ENCODE results near the gene RFXANK. TPM values are rescaled to one million over a fixed set of nuclear protein-coding genes. Genes with fewer than 3 reads are reported as not detected.
"Not testable (repeated sequence)": the region's sequence is repeated elsewhere in the genome, so short reads cannot be mapped to it uniquely, and the experiment has no call there.

Gene RFXANK
- total RNA-seq, 2 donors from 2014 or later = 32.8 to 36.6 TPM

GRCh38 chr19:19165396-19165795 lies 26.7 kb upstream of the RFXANK start:
- intact Hi-C loops (cut with DNase I) = loop anchor here in 1 of 2 donors (1.0 kb wide), 1 partner anchor 22 kb away; no protein-coding TSS in a partner anchor
- no peak for DNase-seq (ENCODE audit: low spot score)

GRCh38 chr19:19167612-19168011 lies 24.4 kb upstream of the RFXANK start:
- no peak for DNase-seq (ENCODE audit: low spot score)
- intact Hi-C loops (cut with DNase I) = no loop called here

- intact Hi-C loops (cut with DNase I) = no loop called here
- DNase-seq (ENCODE audit: low spot score) = no peak
Measured at GRCh38 chr19:19169236-19170052, 22.6 kb upstream of the RFXANK start.

GRCh38 chr19:19170053-19170872 lies 21.8 kb upstream of the RFXANK start, which contains the start of gene MEF2B:
TSS of gene MEF2B (minus strand) at chr19:19170263. CDS start at chr19:19150735, 19,528 bp downstream.
- intact Hi-C loops (cut with DNase I) = no loop called here
- peak; percentile 91 for DNase-seq (ENCODE audit: low spot score)

- DNase-seq (ENCODE audit: low spot score) = no peak
- intact Hi-C loops (cut with DNase I) = no loop called here
Measured at GRCh38 chr19:19170873-19171672, 21.0 kb upstream of the RFXANK start.

GRCh38 chr19:19171821-19172532 lies 20.1 kb upstream of the RFXANK start:
- intact Hi-C loops (cut with DNase I) = no loop called here
- DNase-seq (ENCODE audit: low spot score) = no peak

- intact Hi-C loops (cut with DNase I); DNase-seq (ENCODE audit: low spot score): not testable (repeated sequence)
Measured at GRCh38 chr19:19173243-19173642, 18.8 kb upstream of the RFXANK start.

- intact Hi-C loops (cut with DNase I) = no loop called here
- no peak for DNase-seq (ENCODE audit: low spot score)
Measured at GRCh38 chr19:19176950-19177349, 15.1 kb upstream of the RFXANK start.

- intact Hi-C loops (cut with DNase I) = no loop called here
Measured at GRCh38 chr19:19179548-19180441, 12.3 kb upstream of the RFXANK start.

GRCh38 chr19:19181488-19181998 lies 10.5 kb upstream of the RFXANK start:
- DNase-seq (ENCODE audit: low spot score) = no peak

More at GRCh38 chr19:19179548-19180441, 12.3 kb upstream of the RFXANK start:
- no peak for DNase-seq (ENCODE audit: low spot score)

GRCh38 chr19:19185853-19186740 lies 6.0 kb upstream of the RFXANK start:
- DNase-seq (ENCODE audit: low spot score) = no peak
- intact Hi-C loops (cut with DNase I) = no loop called here

More at GRCh38 chr19:19181488-19181998, 10.5 kb upstream of the RFXANK start:
- intact Hi-C loops (cut with DNase I) = no loop called here

- intact Hi-C loops (cut with DNase I) = no loop called here
- no peak for DNase-seq (ENCODE audit: low spot score)
Measured at GRCh38 chr19:19186742-19187141, 5.3 kb upstream of the RFXANK start.

- no peak for DNase-seq (ENCODE audit: low spot score)
- intact Hi-C loops (cut with DNase I) = no loop called here
Measured at GRCh38 chr19:19191768-19192077, 335 bp upstream of the RFXANK start.

- intact Hi-C loops (cut with DNase I) = no loop called here
- DNase-seq (ENCODE audit: low spot score) = no peak
Measured at GRCh38 chr19:19192910-19193423, 909 bp downstream of the RFXANK start.

GRCh38 chr19:19193926-19194325 lies 1.9 kb downstream of the RFXANK start:
- intact Hi-C loops (cut with DNase I) = no loop called here
- no peak for DNase-seq (ENCODE audit: low spot score)

All from posterior vena cava (tissue), 2 donors.